ENCODE measurements around the gene SLC25A10.

The SLC25A10 gene

DNA sequence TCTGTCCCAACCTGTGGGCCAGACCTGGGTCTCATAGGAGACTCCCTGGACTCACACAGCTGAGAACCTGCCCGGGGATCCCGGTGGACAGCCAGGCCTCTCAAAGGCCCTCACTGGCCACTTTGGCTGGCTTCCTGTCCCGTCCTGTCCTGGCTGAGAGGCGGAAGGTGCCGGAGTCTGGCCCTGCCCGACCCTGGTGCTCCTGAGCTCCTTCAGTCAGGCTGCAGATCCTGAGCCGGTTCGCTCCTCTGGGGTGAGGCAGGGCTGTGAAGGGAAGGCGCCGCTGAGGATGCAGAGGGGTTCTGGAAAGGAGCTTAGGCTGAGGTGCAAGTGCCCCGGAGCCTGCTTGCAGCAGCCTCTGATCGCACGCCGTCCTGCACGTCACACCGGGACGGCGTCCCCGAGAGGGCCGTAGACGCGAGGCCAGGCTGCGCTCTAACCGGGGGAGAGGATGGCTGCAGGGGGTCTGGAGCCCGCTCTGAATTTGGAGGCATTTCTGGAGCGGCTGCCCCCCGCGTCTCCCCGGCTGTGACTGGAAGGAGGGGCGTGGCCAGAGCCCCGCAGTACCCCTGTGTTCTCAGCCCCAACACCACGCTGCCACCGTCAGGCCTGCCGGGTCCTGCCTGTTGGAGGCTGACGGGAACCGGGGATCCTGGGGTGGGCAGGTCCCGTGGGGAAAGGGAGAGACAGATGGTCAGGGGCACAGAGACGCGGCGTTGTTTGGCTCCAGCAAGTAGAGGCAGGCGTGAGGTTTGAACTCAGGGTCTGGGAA, 24.1 kb upstream of the SLC25A10 start:
- no peak for DNase-seq (ENCODE audit: low read depth)

DNA sequence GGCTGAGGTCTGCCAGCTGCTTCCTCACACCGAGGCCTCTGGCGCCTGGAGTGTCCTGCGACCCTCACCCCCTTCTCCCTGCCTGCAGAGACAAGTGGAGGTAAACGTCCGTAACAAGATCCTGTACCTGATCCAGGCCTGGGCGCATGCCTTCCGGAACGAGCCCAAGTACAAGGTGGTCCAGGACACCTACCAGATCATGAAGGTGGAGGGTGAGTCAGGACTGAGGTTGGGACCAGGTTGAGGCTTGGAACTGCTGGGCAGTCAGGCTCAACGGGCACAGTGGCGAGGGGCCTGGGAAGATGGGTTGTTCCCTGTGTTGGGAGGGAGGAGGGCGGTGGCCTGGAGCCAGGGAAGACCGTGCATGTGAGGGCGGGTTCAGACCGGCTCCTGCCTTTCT, 23.5 kb upstream of the SLC25A10 start:
- DNase-seq (ENCODE audit: low read depth): no peak

DNA sequence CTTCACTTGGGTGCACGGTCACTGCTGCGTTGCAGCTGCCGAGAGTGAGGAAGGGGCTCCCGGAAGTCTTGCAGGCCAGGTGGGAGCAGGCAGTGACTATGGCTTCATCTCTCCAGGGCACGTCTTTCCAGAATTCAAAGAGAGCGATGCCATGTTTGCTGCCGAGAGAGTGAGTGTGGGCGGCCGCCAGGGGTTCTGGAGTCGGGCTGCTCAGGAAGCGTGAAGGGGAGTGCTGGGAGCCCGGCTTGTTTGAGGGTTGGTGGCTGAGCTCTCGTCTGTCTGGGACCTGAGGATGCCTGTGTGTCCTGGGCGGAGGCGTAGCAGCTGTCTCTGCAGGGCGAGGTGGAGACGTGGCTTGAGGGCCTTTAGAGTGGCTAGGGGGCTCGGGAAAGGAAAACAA, 22.0 kb upstream of the SLC25A10 start:
- DNase-seq (ENCODE audit: low read depth): no peak

DNA sequence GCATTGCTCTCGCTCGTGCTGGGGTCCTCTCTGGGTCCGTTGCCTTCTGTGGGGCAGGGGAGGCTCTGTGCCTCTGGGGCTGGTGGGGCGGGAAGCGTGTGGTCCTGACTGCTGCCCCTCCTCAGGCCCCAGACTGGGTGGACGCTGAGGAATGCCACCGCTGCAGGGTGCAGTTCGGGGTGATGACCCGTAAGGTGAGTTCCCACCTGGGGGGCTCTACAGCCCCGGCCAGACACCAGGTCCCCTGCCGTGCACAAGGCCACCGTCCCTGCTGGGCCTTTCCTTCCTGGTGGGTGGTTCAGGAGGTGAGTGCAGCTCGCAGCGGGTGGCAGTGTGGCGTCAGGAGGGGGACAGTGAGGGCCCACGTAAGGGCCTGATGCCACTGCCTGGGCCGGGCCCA, 21.5 kb upstream of the SLC25A10 start:
- no peak for DNase-seq (ENCODE audit: low read depth)

DNA sequence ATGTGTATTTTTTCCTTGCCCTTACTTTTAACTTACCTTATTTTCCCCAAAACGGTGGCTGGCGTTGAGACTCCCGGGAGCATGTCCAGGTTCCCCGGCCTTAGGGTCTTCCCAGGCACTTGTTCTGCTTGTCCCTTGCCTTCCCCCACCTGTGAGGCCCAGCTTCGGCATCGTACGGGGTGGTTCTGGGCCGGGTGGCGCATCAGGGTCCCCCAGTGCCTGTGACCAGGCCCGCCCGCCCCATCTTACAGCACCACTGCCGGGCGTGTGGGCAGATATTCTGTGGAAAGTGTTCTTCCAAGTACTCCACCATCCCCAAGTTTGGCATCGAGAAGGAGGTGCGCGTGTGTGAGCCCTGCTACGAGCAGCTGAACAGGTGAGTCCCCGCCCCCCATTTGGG, 20.9 kb upstream of the SLC25A10 start:
- DNase-seq (ENCODE audit: low read depth): no peak

DNA sequence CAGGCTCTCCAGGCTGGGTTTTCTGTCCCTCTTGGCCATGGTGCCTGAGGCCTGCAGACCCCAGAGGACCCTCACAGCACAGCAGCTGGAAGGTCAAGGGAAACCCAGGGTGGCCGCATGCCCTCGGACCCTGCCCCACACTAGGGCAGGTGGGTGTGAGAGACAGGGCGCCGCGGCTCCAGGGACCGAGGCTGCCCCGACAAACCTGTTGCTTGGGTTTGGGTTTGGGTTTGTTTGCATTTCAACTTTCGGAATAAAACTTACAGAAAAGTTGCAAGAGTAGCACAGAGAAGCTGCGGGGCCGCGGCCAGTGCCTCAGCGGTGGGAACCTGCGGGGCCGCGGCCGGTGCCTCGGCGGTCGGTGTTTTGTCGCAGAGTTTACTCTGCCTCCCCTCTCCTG, 20.5 kb upstream of the SLC25A10 start:
- DNase-seq (ENCODE audit: low read depth): no peak

DNA sequence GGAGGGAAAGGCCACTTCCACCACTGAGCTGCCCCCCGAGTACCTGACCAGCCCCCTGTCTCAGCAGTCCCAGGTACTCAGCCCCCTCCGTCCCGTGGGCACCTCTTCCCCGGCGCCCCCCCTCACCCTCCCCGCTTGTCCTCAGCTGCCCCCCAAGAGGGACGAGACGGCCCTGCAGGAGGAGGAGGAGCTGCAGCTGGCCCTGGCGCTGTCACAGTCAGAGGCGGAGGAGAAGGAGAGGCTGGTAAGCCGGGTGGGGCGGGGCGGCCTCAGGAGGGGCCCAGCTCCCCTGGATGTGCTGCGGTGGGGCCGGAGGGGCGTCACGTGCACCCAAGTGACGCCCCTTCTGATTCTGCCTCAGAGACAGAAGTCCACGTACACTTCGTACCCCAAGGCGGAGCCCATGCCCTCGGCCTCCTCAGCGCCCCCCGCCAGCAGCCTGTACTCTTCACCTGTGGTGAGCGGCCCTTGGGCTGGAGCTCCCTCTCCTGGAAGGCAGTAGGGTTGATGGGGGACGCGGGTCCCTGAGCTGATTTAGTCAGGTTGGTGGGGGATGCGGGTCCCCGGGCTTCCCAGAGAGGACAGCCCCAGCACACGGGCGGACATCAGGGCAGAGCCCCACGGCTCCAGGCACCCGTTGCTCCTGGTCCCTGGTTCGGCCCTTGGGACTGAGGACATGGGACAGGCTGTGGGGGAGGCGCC, 18.4 kb upstream of the SLC25A10 start:
- DNase-seq (ENCODE audit: low read depth): no peak

DNA sequence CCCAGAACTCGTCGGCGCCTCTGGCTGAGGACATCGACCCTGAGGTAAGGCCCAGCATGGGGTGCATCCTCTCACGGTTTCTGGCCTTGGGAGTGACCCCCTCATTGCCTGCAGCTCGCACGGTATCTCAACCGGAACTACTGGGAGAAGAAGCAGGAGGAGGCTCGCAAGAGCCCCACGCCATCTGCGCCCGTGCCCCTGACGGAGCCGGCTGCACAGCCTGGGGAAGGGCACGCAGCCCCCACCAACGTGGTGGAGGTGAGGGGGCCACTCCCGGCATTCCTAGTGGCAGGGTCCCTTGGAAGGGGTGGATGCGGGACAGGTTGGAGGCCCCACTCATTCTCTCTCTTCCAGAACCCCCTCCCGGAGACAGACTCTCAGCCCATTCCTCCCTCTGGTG, 17.3 kb upstream of the SLC25A10 start:
- DNase-seq (ENCODE audit: low read depth): no peak

DNA sequence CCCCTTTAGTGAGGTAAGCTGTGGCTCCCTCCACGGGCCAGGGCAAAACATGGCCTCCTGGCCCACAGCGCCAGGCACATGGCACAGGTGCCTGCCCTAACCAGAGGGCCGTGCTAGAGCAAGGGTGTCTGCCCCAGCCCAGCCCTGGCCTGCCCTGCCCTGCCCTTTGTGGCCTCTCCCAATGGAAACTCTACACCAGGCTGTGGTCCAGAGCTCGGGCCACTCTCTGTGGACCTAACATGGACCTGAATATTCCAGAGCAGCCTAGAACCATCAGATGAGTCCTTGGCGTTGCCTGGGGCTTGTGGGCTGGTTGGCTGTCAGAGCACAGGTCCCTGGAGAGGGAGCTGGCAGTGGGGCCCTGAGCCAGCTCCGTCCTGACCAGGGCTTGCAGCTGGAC, 16.9 kb upstream of the SLC25A10 start:
- DNase-seq (ENCODE audit: low read depth): no peak

DNA sequence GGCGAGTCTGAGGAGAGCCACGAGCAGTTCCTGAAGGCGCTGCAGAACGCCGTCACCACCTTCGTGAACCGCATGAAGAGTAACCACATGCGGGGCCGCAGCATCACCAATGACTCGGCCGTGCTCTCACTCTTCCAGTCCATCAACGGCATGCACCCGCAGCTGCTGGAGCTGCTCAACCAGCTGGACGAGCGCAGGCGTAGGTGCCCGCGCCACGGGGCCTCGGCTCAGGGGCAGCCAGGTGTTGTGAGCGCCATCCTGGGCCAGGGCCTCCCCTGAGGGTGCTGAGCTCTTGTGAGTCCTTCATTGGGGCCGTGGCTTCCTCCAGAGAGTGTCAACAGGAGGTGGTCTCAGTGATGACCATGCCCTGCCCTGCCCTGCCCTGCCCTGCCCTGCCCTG, 16.3 kb upstream of the SLC25A10 start:
- no peak for DNase-seq (ENCODE audit: low read depth)

DNA sequence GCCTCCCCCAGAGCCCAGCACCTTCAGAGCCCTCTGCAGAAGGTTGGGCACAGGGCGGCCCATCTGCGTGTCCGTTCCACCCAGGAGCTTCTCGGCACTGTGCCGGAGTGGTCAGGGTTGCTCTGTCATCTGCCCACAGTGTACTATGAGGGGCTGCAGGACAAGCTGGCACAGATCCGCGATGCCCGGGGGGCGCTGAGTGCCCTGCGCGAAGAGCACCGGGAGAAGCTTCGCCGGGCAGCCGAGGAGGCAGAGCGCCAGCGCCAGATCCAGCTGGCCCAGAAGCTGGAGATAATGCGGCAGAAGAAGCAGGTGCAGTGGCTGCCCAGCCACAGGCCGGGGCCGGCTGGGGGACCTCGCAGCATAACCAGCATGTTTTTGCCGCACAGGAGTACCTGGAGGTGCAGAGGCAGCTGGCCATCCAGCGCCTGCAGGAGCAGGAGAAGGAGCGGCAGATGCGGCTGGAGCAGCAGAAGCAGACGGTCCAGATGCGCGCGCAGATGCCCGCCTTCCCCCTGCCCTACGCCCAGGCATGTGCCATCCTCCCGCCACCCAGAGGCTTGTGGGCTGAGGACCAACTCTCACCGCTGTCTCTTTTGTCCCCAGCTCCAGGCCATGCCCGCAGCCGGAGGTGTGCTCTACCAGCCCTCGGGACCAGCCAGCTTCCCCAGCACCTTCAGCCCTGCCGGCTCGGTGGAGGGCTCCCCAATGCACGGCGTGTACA, 15.7 kb upstream of the SLC25A10 start:
- DNase-seq (ENCODE audit: low read depth): no peak

DNA sequence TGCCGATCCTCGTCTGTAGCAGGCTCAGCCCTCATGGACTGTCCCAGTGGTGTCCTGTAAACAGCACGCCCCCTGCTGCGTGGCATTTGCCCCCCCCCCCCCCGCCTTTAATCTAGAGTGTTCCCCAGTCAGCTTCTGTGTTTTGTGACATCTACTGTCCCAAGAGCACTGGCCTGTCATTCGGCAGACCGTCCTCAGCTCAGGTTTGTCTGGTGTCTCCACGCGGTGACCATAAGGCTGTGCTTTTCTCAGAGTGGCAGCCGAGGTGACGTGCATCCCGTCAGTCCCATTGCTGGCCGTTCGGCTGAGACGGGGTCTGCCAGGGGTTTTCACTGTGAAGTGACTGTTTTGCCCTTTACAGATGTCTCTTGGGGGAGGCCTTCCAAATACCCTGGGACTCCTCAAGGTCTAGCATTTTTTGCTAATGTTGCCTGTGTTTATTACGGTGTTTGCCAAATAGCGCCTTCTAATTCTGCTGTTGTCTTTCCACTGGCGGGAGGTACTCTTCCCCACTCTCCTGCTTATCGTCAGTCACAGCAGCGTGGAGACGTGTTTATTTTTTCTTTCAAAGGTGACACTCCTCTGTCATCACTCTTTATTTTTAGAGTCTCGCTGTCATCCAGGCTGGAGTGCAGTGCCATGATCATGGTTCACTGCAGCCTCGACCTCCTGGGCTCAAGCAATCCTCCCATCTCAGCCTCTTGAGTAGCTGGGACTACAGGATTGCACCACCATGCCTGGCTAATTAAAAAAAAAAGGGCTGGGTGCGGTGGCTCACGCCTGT, 14.6 kb upstream of the SLC25A10 start:
- no peak for DNase-seq (ENCODE audit: low read depth)

DNA sequence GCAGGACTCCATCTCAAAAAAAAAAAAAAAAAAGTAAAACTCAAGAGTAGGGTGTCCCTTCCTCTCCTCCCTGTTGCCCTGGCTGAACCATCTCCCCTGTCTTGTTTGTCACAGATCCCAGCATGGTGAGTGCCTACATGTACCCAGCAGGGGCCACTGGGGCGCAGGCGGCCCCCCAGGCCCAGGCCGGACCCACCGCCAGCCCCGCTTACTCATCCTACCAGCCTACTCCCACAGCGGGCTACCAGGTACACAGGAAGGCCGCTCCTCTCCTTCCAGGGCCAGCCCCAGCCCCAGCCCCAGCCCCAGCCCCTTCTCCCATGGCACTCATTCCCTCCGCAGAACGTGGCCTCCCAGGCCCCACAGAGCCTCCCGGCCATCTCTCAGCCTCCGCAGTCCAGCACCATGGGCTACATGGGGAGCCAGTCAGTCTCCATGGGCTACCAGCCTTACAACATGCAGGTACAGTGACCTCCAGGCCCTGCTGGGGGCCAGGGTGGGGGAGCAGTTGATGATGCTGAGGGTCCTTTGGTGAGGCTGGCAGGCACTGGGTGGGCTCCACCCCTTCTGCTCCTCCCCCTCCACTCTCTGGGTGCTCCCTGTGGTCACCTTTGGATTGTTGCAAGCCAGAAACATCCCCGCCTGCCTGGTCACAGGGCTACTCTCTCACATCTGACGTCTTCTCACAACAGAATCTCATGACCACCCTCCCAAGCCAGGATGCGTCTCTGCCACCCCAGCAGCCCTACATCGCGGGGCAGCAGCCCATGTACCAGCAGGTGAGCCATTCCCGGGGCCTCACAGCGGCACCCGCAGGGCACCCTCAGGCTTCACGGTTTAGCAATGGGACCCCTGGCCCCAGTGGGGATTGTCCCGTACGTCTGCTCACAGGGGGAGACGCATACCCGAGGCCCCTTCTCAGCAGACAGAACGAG, 11.5 kb upstream of the SLC25A10 start:
- DNase-seq (ENCODE audit: low read depth): no peak

DNA sequence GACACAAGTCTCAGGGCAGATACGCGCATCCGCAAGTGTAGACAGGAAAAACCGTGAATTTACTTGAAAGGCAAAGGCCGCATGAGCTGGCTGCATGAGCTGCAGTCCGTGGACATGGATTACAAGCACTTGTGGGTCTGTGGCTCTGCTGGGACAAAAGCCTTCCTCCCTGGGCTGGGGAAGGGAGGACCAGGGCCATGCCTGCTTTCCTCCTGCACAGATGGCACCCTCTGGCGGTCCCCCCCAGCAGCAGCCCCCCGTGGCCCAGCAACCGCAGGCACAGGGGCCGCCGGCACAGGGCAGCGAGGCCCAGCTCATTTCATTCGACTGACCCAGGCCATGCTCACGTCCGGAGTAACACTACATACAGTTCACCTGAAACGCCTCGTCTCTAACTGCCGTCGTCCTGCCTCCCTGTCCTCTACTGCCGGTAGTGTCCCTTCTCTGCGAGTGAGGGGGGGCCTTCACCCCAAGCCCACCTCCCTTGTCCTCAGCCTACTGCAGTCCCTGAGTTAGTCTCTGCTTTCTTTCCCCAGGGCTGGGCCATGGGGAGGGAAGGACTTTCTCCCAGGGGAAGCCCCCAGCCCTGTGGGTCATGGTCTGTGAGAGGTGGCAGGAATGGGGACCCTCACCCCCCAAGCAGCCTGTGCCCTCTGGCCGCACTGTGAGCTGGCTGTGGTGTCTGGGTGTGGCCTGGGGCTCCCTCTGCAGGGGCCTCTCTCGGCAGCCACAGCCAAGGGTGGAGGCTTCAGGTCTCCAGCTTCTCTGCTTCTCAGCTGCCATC, 10.6 kb upstream of the SLC25A10 start:
- DNase-seq (ENCODE audit: low read depth): no peak

DNA sequence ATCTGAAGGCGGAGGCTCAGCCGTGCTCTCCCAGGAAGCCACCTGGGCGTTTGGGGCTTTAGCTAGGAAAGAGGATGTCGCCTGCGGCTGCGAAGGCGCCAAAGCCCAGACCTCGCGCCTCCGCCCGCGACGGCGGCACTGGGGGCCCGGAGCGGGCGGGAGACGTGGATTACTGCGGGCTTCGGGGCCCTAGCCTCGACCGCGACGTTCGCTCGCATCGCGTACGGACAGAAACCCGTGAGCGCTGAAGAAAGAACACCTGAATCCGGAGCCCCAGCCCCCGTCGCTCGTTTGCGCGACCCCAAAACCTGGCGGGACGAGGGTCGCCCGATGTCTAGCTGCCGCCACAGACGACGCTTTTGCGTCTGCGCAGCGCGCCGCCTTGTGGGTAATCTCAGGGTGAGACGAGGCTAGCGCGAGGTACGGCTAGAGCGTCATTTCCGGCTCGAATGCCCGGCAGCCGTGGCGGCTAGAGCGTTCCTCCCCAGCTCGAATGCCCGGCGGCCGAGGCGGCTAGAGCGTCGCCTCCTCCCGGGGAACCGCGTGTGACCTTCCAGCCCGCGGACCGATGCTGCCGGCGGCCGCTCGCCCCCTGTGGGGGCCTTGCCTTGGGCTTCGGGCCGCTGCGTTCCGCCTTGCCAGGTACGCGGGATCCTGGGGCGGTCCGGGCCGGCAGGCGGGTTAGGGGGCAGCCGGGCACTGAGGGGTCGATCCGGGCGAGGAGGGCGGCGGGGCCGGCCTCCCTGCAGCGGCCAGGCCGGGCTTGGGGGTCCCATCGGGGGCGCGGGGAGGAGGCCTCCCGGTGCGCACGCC, 8.9 kb upstream of the SLC25A10 start, which contains the start of gene MRPL12:
MRPL12 (plus strand) TSS at position 434 of the 813 bp plus-strand sequence; CDS start at position 569, 135 bp downstream.
- peak; percentile 74 for DNase-seq (ENCODE audit: low read depth)

DNA sequence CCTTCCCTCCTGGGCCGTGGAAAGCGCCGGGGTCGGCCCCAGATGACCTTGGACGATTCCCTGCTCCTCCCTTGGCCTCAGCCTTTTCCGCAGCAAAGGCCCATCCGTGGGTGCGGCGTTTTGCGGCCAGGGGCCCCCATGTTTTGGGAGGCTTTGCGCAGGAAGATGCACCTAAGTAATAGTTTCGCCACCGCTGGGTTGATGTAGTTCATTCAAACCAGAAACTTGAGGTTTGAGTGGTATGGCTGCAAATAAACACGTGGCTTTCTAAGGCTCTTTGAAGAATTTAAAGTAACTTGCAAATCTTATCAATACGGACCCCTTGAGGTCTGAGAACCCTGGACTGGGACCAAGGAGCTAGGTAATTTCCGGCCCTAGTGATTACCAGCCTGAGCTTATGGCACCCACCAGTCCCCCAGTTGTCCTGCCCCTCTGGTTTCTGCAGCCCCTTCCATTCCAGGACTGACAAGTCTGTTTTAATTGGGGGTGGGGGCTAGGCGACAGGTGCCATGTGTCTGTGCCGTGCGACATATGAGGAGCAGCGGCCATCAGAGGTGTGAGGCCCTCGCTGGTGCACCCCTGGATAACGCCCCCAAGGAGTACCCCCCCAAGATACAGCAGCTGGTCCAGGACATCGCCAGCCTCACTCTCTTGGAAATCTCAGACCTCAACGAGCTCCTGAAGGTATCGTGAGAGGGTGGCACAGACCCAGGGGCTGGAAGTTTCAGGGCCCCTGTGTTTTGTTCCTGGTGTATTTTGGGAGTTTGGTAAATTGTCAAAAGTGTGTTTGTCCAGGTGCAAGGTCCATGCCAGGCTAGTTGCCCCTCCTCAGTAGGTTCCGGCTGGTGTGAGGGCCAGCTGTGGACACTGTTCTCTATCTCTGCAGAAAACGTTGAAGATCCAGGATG, 8.1 kb upstream of the SLC25A10 start:
- no peak for DNase-seq (ENCODE audit: low read depth)

DNA sequence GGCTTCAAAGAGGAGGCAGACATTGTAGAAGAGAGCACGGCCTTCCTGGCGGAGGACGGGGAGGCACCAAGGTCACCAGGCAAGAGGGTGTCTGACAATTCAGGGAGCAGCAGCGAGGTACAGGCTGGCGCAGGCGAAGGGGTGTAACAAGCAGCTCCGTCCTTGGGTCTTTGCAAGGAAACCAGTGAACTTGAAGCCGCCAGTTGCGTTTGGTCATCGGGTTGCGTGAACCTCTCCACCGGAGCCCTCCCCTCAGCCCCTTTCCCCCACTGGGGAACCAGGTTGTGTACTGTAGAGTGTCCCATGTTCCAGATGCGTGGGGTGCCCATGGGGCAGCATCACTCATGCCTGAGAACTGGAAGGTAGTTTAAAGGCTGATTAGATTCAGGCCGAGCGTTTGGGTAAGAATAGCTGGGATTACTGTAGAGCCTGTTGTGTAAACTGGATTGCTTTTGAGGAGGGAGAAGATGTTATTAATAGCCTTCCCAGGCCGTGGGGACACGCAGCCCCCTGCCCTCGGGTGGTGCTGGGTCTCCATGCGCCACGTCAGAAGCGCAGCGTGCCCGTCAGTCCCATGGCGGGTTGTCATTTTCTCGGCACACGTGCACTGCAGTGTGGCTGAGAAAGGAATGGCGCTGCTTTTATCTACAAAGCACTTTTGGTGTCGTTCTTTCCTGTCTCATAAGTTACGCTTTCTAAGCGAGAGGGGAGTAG, 6.4 kb upstream of the SLC25A10 start:
- DNase-seq (ENCODE audit: low read depth): no peak

DNA sequence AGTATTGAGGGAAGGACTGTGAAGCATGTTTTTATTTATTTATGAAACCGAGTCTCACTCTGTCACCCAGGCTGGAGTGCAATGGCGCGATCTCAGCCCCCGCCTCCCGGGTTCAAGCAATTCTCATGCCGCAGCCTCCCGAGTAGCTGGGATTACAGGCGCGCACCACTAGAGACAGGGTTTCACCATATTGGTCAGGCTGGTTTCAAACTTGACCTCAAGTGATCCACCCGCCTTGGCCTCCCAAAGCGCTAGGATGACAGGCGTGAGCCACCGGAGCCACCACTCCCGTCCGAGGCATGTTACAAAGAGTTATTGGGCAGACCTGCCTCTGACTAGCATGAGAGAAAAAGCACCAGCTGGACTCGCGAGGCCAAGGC, 5.9 kb upstream of the SLC25A10 start:
- no peak for DNase-seq (ENCODE audit: low read depth)

All from GM04504 (cell line).